HepG2 (cell line): ENCODE measurements around the gene TPSD1. TPM values are rescaled to one million over a fixed set of nuclear protein-coding genes. Genes with fewer than 3 reads are reported as not detected.

ENCODE experiments used
- ATAC-seq: fragments of 200-7000 bp; cut with Tn5 transposase; 3 replicates; pipeline ENCODE4 v1.9.1; 2020; ENCODE audit warnings: mild to moderate bottlenecking, moderate library complexity
- BruUV-seq: library from RNA; stranded (reverse); fragments of 400-500 nt; replicated peaks from 2 replicates; lab custom pipeline; 2021; lab: Mats Ljungman, UMichigan
- CTCF ChIA-PET: fragments of 300-600 bp; formaldehyde crosslinking; extraction: SDS; loops from one replicate; lab custom pipeline; 2021; ENCODE audit warnings: low total read pairs, inconsistent platforms, low intra/inter-chr PET ratio; lab: Yijun Ruan, JAX
- POLR2A ChIA-PET: fragments of 350-600 bp; sonication (Branson Sonifier 250); formaldehyde crosslinking; loops from one replicate; lab custom pipeline; 2020; ENCODE audit warnings: antibody characterized with exemption, inconsistent platforms; lab: Yijun Ruan, JAX
- DNase-seq: peaks from one replicate; pipeline ENCODE4 v3.0.0-alpha.2; 2015; ENCODE audit warnings: low spot score
- FAIRE-seq: peaks from 3 replicates; lab custom pipeline; 2011; peaks lifted over from hg19 to GRCh38; lab: Jason Lieb, UNC
- H2AFZ ChIP-seq: one replicate; pipeline ENCODE4 v1.6.1; 2011; ENCODE audit warnings: low read length, inconsistent platforms
- H3K27ac ChIP-seq: fragments of 300-600 bp; 3 replicates; pipeline ENCODE4 v1.8.0; 2011; ENCODE audit warnings: mixed run types, mild to moderate bottlenecking, mixed read lengths, low read length, inconsistent platforms; ENCODE audit not compliant: insufficient read depth; ENCODE audit errors: extremely low read length
- H3K27me3 ChIP-seq, 2 experiments: fragments of 200-600 bp in 1 of 2; 2 replicates in 1 of 2; 3 replicates in 1 of 2; pipeline versions ENCODE4 v1.6.0 to v1.8.0; 2011; ENCODE audit warnings: low read length in 2 of 2, mild to moderate bottlenecking in 2 of 2, moderate library complexity in 2 of 2, inconsistent platforms in 1 of 2; ENCODE audit not compliant: insufficient read depth in 2 of 2, control insufficient read depth in 1 of 2
- H3K36me3 ChIP-seq, 2 experiments: fragments of 200-600 bp in 1 of 2; replicated peaks in 1 of 2; 2 replicates in 1 of 2; 3 replicates in 1 of 2; pipeline versions ENCODE4 v1.5.1 to v1.8.0; 2011; ENCODE audit warnings: low read length in 2 of 2, inconsistent platforms in 1 of 2; ENCODE audit not compliant: insufficient read depth in 2 of 2, control insufficient read depth in 1 of 2
- H3K4me1 ChIP-seq: 2 replicates; pipeline ENCODE4 v1.5.1; 2012; ENCODE audit warnings: low read length, inconsistent platforms; ENCODE audit not compliant: insufficient read depth
- H3K4me2 ChIP-seq: 2 replicates; pipeline ENCODE4 v1.6.0; 2011; ENCODE audit warnings: low read depth, low read length, inconsistent platforms
- H3K4me3 ChIP-seq, 3 experiments: fragments of 200-600 bp in 1 of 3; sonication (generic), shearing (Covaris generic) in 1 of 3; replicated peaks in 1 of 3; 2 replicates each; pipeline ENCODE4 v1.5.1; 2011 to 2016; ENCODE audit warnings: low read length in 3 of 3, inconsistent platforms in 2 of 3, low read depth in 2 of 3, mild to moderate bottlenecking in 2 of 3, control low read depth in 1 of 3, mixed read lengths in 1 of 3; ENCODE audit not compliant: insufficient read depth in 1 of 3
- H3K79me2 ChIP-seq: one replicate; pipeline ENCODE4 v1.6.1; 2011; ENCODE audit warnings: low read length, inconsistent platforms; ENCODE audit not compliant: insufficient read depth
- H3K9ac ChIP-seq: 2 replicates; pipeline ENCODE4 v1.6.0; 2011; ENCODE audit warnings: mild to moderate bottlenecking, low read depth, low read length, inconsistent platforms; ENCODE audit not compliant: insufficient read depth
- H3K9me3 ChIP-seq: 2 replicates; pipeline ENCODE4 v1.5.1; 2012; ENCODE audit warnings: mild to moderate bottlenecking, low read length
- H4K20me1 ChIP-seq: 2 replicates; pipeline ENCODE4 v1.6.0; 2011; ENCODE audit warnings: inconsistent platforms, mild to moderate bottlenecking, low read length, moderate library complexity; ENCODE audit not compliant: insufficient read depth
- CEBPB ChIP-seq: IDR thresholded peaks from 2 replicates; pipeline ENCODE4 v1.6.1; 2011; ENCODE audit warnings: low read depth, low read length, improper control_type of control experiment, borderline replicate concordance
- DZIP1 ChIP-seq: sonication (generic); formaldehyde crosslinking; IDR thresholded peaks from 2 replicates; pipeline ENCODE4 v1.5.0; 2020; ENCODE audit warnings: mild to moderate bottlenecking, missing genetic modification reagents
- FOXK2 ChIP-seq: fragments of 450-650 bp; IDR thresholded peaks from 2 replicates; pipeline ENCODE4 v1.6.1; 2016
- NCOR1 ChIP-seq: fragments of 200-600 bp; sonication (generic); IDR thresholded peaks from 2 replicates; pipeline ENCODE4 v1.7.0; 2017; ENCODE audit warnings: antibody characterized with exemption, low read length, borderline replicate concordance
- SP5 ChIP-seq: IDR thresholded peaks from 2 replicates; pipeline ENCODE4 v1.6.1; 2016; ENCODE audit warnings: low read depth, borderline replicate concordance
- TRAFD1 ChIP-seq: sonication (generic); formaldehyde crosslinking; IDR thresholded peaks from 2 replicates; pipeline ENCODE4 v1.5.1; 2020; ENCODE audit warnings: missing genetic modification reagents, mild to moderate bottlenecking, borderline replicate concordance
- ZNF792 ChIP-seq: IDR thresholded peaks from 2 replicates; pipeline ENCODE4 v1.6.1; 2016
- ZNF850 ChIP-seq: sonication (generic); formaldehyde crosslinking; conservative IDR thresholded peaks from 2 replicates; pipeline ENCODE4 v1.9.0; 2021; ENCODE audit warnings: mild to moderate bottlenecking, missing genetic modification reagents
- WGBS: methylation state at CpG from one replicate; pipeline ENCODE4 v1.1.6; 2017; ENCODE audit warnings: low lambda C conversion rate; 5-methylcytosine and 5-hydroxymethylcytosine counted together
- in situ Hi-C: cut with HindIII; loops from 2 replicates; pipeline ENCODE4 v1.10.0; 2017; ENCODE audit warnings: low pct_unique_long_range_greater_than_20kb; ENCODE audit not compliant: extremely low pct_ligation_motif_present
- intact Hi-C: fragments of 100-400 bp; cut with micrococcal nuclease; formaldehyde crosslinking; loops from one replicate; pipeline ENCODE4 v1.10.0; 2022; ENCODE audit not compliant: unreplicated experiment
- polyA plus RNA-seq, 8 experiments: library from polyadenylated mRNA; depleted of rRNA in 3 of 8; stranded (reverse) in 7 of 8; unstranded in 1 of 8; fragments of >200 nt; fragmentation: Illumina TruSeq in 4 of 8; extraction: Trizol in 4 of 8; gene quantifications; 2 replicates each; pipeline versions ENCODE4 v1.2.1 to v1.2.3, GENCODE V29; 2011 to 2016; ENCODE audit warnings: low read depth in 4 of 8, missing spikeins in 1 of 8, mixed read lengths in 1 of 8; ENCODE audit not compliant: insufficient read depth in 1 of 8
- total RNA-seq, 5 experiments: library from RNA; depleted of rRNA; stranded (reverse); fragments of >200 nt; fragmentation: Illumina TruSeq; extraction: Trizol; gene quantifications; 2 replicates each; pipeline ENCODE4 v1.2.3, GENCODE V29; 2016; ENCODE audit warnings: low read depth in 1 of 5

The TPSD1 gene
- total and polyA plus RNA-seq, 2 of the 13 experiments (the other 11 are each of a cell fraction or from before 2014, with no cell fraction given): not detected

GRCh38 chr16:1286513-1287094 lies 30.7 kb downstream of the TPSD1 start:
- H3K4me3 ChIP-seq: no peak overlapping the region
- no peak overlapping the region for H3K9ac ChIP-seq
- intact Hi-C loops (no loop called here), in situ Hi-C loops (no loop called here)
- H3K4me1 ChIP-seq: peaks cover 36% of the 10 kb centered on the region
- H3K9me3 ChIP-seq: no peaks in the 10 kb centered on the region
- BruUV-seq: no TSS peak
- TF ChIP-seq FOXK2 (no peak), ZNF850 (no peak), DZIP1 (CRISPR knock-in tag) (no peak), NCOR1 (no peak), CEBPB (no peak), ZNF792 (CRISPR knock-in tag) (no peak), TRAFD1 (CRISPR knock-in tag) (no peak), SP5 (no peak)
- H4K20me1 ChIP-seq: no peaks in the 10 kb centered on the region
- FAIRE-seq (no peak), ATAC-seq (no peak), DNase-seq (no peak)
- H2AFZ ChIP-seq: no peak overlapping the region
- H3K27me3 ChIP-seq: peaks cover 28 to 73% of the 10 kb centered on the region in 2 experiments
- no peaks in the 10 kb centered on the region for H3K79me2 ChIP-seq
- ChIA-PET POLR2A (no interaction called here), CTCF (no interaction called here)
- no peaks in the 10 kb centered on the region for H3K36me3 ChIP-seq
- no CpG with 5 or more reads among the region's 25 CpGs for WGBS
- no peak overlapping the region for H3K4me2 ChIP-seq
- no peak overlapping the region for H3K27ac ChIP-seq
